ENCODE data around the gene SERPING1.

The SERPING1 gene

GRCh38 chr11:57622263-57622662 lies 24.8 kb downstream of the SERPING1 start:
- TF ChIP-seq POLR2AphosphoS5 (IDR thresholded peaks at IDR 0.05; ENCODE audit: low read depth, low read length) = no peak
- TF ChIP-seq REST (IDR thresholded peaks at IDR 0.05; ENCODE audit: insufficient read depth in 1 of 2, low read depth in 2 of 2, low read length in 2 of 2) = no peak
- no peak for TF ChIP-seq FOXP2 (optimal IDR thresholded peaks at IDR 0.05; ENCODE audit: borderline replicate concordance, extremely low read depth, extremely low read length, insufficient read depth)
- TF ChIP-seq SIN3A (IDR thresholded peaks at IDR 0.05; ENCODE audit: borderline replicate concordance, insufficient read depth, low read length) = no peak
- no peak for TF ChIP-seq TAF1 (IDR thresholded peaks at IDR 0.05; ENCODE audit: borderline replicate concordance, insufficient read depth, low read length)

GRCh38 chr11:57624864-57625263 lies 27.4 kb downstream of the SERPING1 start:
- TF ChIP-seq TAF1 (IDR thresholded peaks at IDR 0.05; ENCODE audit: borderline replicate concordance, insufficient read depth, low read length) (no peak), SIN3A (IDR thresholded peaks at IDR 0.05; ENCODE audit: borderline replicate concordance, insufficient read depth, low read length) (no peak), POLR2AphosphoS5 (IDR thresholded peaks at IDR 0.05; ENCODE audit: low read depth, low read length) (no peak), REST (IDR thresholded peaks at IDR 0.05; ENCODE audit: insufficient read depth in 1 of 2, low read depth in 2 of 2, low read length in 2 of 2) (no peak), FOXP2 (optimal IDR thresholded peaks at IDR 0.05; ENCODE audit: borderline replicate concordance, extremely low read depth, extremely low read length, insufficient read depth) (no peak)

GRCh38 chr11:57626895-57627294 lies 29.4 kb downstream of the SERPING1 start:
- no peak for TF ChIP-seq TAF1 (IDR thresholded peaks at IDR 0.05; ENCODE audit: borderline replicate concordance, insufficient read depth, low read length)
- TF ChIP-seq FOXP2 (optimal IDR thresholded peaks at IDR 0.05; ENCODE audit: borderline replicate concordance, extremely low read depth, extremely low read length, insufficient read depth) = no peak
- TF ChIP-seq POLR2AphosphoS5 (IDR thresholded peaks at IDR 0.05; ENCODE audit: low read depth, low read length) = no peak
- no peak for TF ChIP-seq SIN3A (IDR thresholded peaks at IDR 0.05; ENCODE audit: borderline replicate concordance, insufficient read depth, low read length)
- no peak for TF ChIP-seq REST (IDR thresholded peaks at IDR 0.05; ENCODE audit: insufficient read depth in 1 of 2, low read depth in 2 of 2, low read length in 2 of 2)

- TF ChIP-seq POLR2AphosphoS5 (IDR thresholded peaks at IDR 0.05; ENCODE audit: low read depth, low read length) = no peak
- no peak for TF ChIP-seq FOXP2 (optimal IDR thresholded peaks at IDR 0.05; ENCODE audit: borderline replicate concordance, extremely low read depth, extremely low read length, insufficient read depth)
- no peak for TF ChIP-seq REST (IDR thresholded peaks at IDR 0.05; ENCODE audit: insufficient read depth in 1 of 2, low read depth in 2 of 2, low read length in 2 of 2)
Observed at GRCh38 chr11:57630171-57630570, 32.7 kb downstream of the SERPING1 start.

GRCh38 chr11:57632116-57632515 lies 34.6 kb downstream of the SERPING1 start:
- no peak for TF ChIP-seq SIN3A (IDR thresholded peaks at IDR 0.05; ENCODE audit: borderline replicate concordance, insufficient read depth, low read length)
- no peak for TF ChIP-seq FOXP2 (optimal IDR thresholded peaks at IDR 0.05; ENCODE audit: borderline replicate concordance, extremely low read depth, extremely low read length, insufficient read depth)
- TF ChIP-seq REST (IDR thresholded peaks at IDR 0.05; ENCODE audit: insufficient read depth in 1 of 2, low read depth in 2 of 2, low read length in 2 of 2) = no peak
- no peak for TF ChIP-seq POLR2AphosphoS5 (IDR thresholded peaks at IDR 0.05; ENCODE audit: low read depth, low read length)
- TF ChIP-seq TAF1 (IDR thresholded peaks at IDR 0.05; ENCODE audit: borderline replicate concordance, insufficient read depth, low read length) = no peak

All from PFSK-1 (cell line).